K562 (cell line): ENCODE results near the gene SDR42E2. TPM values are rescaled to one million over a fixed set of nuclear protein-coding genes. Genes with fewer than 3 reads are reported as not detected.
"Not testable (repeated sequence)": the region's sequence is repeated elsewhere in the genome, so short reads cannot be mapped to it uniquely, and the experiment has no call there.

ENCODE experiments used
- ATAC-seq: fragments of 200-7000 bp; cut with Tn5 transposase; 3 replicates; pipeline ENCODE4 v1.9.1; 2020; ENCODE audit warnings: moderate library complexity
- BruUV-seq: library from RNA; stranded (reverse); fragments of 400-500 nt; replicated peaks from 2 replicates; lab custom pipeline; 2021; lab: Mats Ljungman, UMichigan
- CTCF ChIA-PET: fragments of 300-600 bp; formaldehyde crosslinking; extraction: SDS; loops from one replicate; lab custom pipeline; 2021; ENCODE audit warnings: low intra/inter-chr PET ratio; lab: Yijun Ruan, JAX
- POLR2A ChIA-PET: fragments of 300-600, 350-650 bp; sonication (Branson Sonifier 250); formaldehyde crosslinking; extraction: SDS; loops from one replicate; lab custom pipeline; 2021; ENCODE audit warnings: antibody characterized with exemption, inconsistent platforms; lab: Yijun Ruan, JAX
- DNase-seq, 4 experiments: peaks; one replicate each; pipeline versions ENCODE4 v3.0.0 to v3.0.0-alpha.2; 2011 to 2018; ENCODE audit warnings: low spot score in 3 of 4, mixed read lengths in 3 of 4; ENCODE audit errors: extremely low read depth in 1 of 4
- FAIRE-seq: peaks from 2 replicates; lab custom pipeline; 2011; peaks lifted over from hg19 to GRCh38; lab: Jason Lieb, UNC
- H2AFZ ChIP-seq: 2 replicates; pipeline ENCODE4 v1.6.0; 2011; ENCODE audit warnings: low read depth, low read length, control low read depth, inconsistent platforms
- H3K27ac ChIP-seq: fragments of 200-600 bp; 3 replicates; pipeline ENCODE4 v1.8.0; 2011; ENCODE audit warnings: low read depth, mild to moderate bottlenecking, control low read depth, inconsistent platforms, low read length, moderate library complexity, mixed read lengths; ENCODE audit errors: extremely low read depth
- H3K27me3 ChIP-seq, 2 experiments: fragments of 300-600 bp in 1 of 2; 2 replicates in 1 of 2; 3 replicates in 1 of 2; pipeline versions ENCODE4 v1.6.0 to v1.8.0; 2011; ENCODE audit warnings: inconsistent platforms in 2 of 2, low read length in 2 of 2, mild to moderate bottlenecking in 1 of 2, mixed read lengths in 1 of 2, moderate library complexity in 1 of 2; ENCODE audit not compliant: control insufficient read depth in 2 of 2, insufficient read depth in 2 of 2
- H3K36me3 ChIP-seq: fragments of 300-600 bp; 3 replicates; pipeline ENCODE4 v1.8.0; 2011; ENCODE audit warnings: mild to moderate bottlenecking, low read length, inconsistent platforms; ENCODE audit not compliant: control insufficient read depth, insufficient read depth
- H3K4me1 ChIP-seq, 2 experiments: fragments of 200-600 bp in 1 of 2; replicated peaks in 1 of 2; 2 replicates in 1 of 2; 3 replicates in 1 of 2; pipeline versions ENCODE4 v1.5.1 to v1.8.0; 2011; ENCODE audit warnings: inconsistent platforms in 2 of 2, low read length in 2 of 2, mild to moderate bottlenecking in 1 of 2, mixed read lengths in 1 of 2, moderate library complexity in 1 of 2; ENCODE audit not compliant: control insufficient read depth in 2 of 2, insufficient read depth in 2 of 2
- H3K4me2 ChIP-seq: 2 replicates; pipeline ENCODE4 v1.6.1; 2011; ENCODE audit warnings: low read length, control low read depth, inconsistent platforms, mixed read lengths; ENCODE audit not compliant: insufficient read depth
- H3K4me3 ChIP-seq: fragments of 200-600 bp; sonication (generic), shearing (Covaris generic); 2 replicates; pipeline ENCODE4 v1.5.1; 2016; ENCODE audit warnings: control low read depth, inconsistent platforms
- H3K79me2 ChIP-seq: fragments of 200-600 bp; 3 replicates; pipeline ENCODE4 v1.8.0; 2011; ENCODE audit warnings: low read length, inconsistent platforms; ENCODE audit not compliant: control insufficient read depth, insufficient read depth
- H3K9ac ChIP-seq, 2 experiments: 2 replicates each; pipeline versions ENCODE4 v1.6.0 to v1.6.1; 2011; ENCODE audit warnings: low read depth in 2 of 2, low read length in 2 of 2, control low read depth in 1 of 2, inconsistent platforms in 1 of 2, mild to moderate bottlenecking in 1 of 2, mixed read lengths in 1 of 2; ENCODE audit not compliant: insufficient read depth in 1 of 2
- H3K9me1 ChIP-seq: one replicate; pipeline ENCODE4 v1.6.0; 2011; ENCODE audit warnings: inconsistent platforms, mild to moderate bottlenecking, low read length, moderate library complexity; ENCODE audit not compliant: control insufficient read depth, insufficient read depth
- H3K9me3 ChIP-seq: replicated peaks from 2 replicates; pipeline ENCODE4 v1.5.1; 2011; ENCODE audit warnings: low read depth, low read length, inconsistent platforms; ENCODE audit not compliant: control insufficient read depth, insufficient read depth
- H4K20me1 ChIP-seq: replicated peaks from 2 replicates; pipeline ENCODE4 v1.6.1; 2011; ENCODE audit warnings: low read length, inconsistent platforms, mixed read lengths; ENCODE audit not compliant: control insufficient read depth, insufficient read depth
- ATF7 ChIP-seq: fragments of 450-650 bp; IDR thresholded peaks from 2 replicates; pipeline ENCODE4 v1.7.1; 2014; ENCODE audit warnings: mild to moderate bottlenecking, moderate library complexity
- CEBPB ChIP-seq: fragments of 450-650 bp; IDR thresholded peaks from 2 replicates; pipeline ENCODE4 v1.6.1; 2016; ENCODE audit warnings: missing genetic modification characterization, missing compliant biosample characterization
- FIP1L1 ChIP-seq: fragments of 200-400 bp; formaldehyde crosslinking; IDR thresholded peaks from 2 replicates; pipeline ENCODE4 v1.6.1; 2018; ENCODE audit warnings: mild to moderate bottlenecking, low read depth, low read length; ENCODE audit not compliant: poor library complexity, severe bottlenecking
- KLF16 ChIP-seq: IDR thresholded peaks from 2 replicates; pipeline ENCODE4 v1.6.1; 2016; ENCODE audit warnings: antibody characterized with exemption
- TRIM24 ChIP-seq, 2 experiments: fragments of 450-650 bp; IDR thresholded peaks; 2 replicates each; pipeline ENCODE4 v1.6.1; 2016
- ZNF766 ChIP-seq: fragments of 200-800 bp; sonication (Bioruptor generic); conservative IDR thresholded peaks from 2 replicates; pipeline ENCODE4 v1.6.1; 2016; ENCODE audit warnings: missing genetic modification characterization, missing compliant biosample characterization
- WGBS: fragments of 100-300 bp; shearing (Covaris generic); methylation state at CpG from one replicate; pipeline ENCODE4 v1.1.6; 2016; ENCODE audit warnings: low coverage, mixed read lengths; ENCODE audit not compliant: insufficient coverage; ENCODE audit errors: missing lambda C conversion rate; 5-methylcytosine and 5-hydroxymethylcytosine counted together
- in situ Hi-C: fragments of 300-500 bp; cut with MboI; formaldehyde crosslinking; loops from 4 replicates; pipeline ENCODE4 v1.15.0; 2018; ENCODE audit warnings: inconsistent platforms, mixed read lengths
- intact Hi-C: fragments of 100-400 bp; cut with micrococcal nuclease; formaldehyde crosslinking; loops from 2 replicates; pipeline ENCODE4 v1.14.2; 2022
- polyA plus RNA-seq, 8 experiments: library from polyadenylated mRNA; depleted of rRNA in 4 of 8; stranded (reverse) in 5 of 8; unstranded in 3 of 8; fragments of >200 nt; fragmentation: Nextera tagmentation in 2 of 8; fragmentation: Illumina TruSeq in 1 of 8; extraction: Ambion mirVana in 2 of 8; extraction: Trizol in 1 of 8; gene quantifications; 2 replicates each; pipeline versions ENCODE4 v1.2.1 to v1.2.3, GENCODE V29; 2011 to 2014; ENCODE audit warnings: inconsistent platforms in 1 of 8, missing spikeins in 1 of 8
- total RNA-seq, 7 experiments: library from RNA; depleted of rRNA in 6 of 7; stranded (reverse); fragments of >200 nt in 6 of 7; fragmentation: Illumina TruSeq in 2 of 7; extraction: Trizol in 2 of 7; gene quantifications; 2 replicates each; pipeline versions ENCODE4 v1.2.1 to v1.2.3, GENCODE V29; 2011 to 2021; ENCODE audit warnings: low replicate concordance in 1 of 7
- TF ChIP-seq, protein P1 (sequence below): sonication (generic); formaldehyde crosslinking; IDR thresholded peaks from 2 replicates; pipeline ENCODE4 v1.8.0; 2022; ENCODE audit warnings: missing genetic modification reagents, mild to moderate bottlenecking, borderline replicate concordance
- TF ChIP-seq, protein P2 (sequence below): IDR thresholded peaks from 2 replicates; pipeline ENCODE4 v1.6.1; 2016; ENCODE audit warnings: missing genetic modification characterization, missing compliant biosample characterization

The SDR42E2 gene
- total and polyA plus RNA-seq, 9 of the 15 experiments (the other 6 are each of a cell fraction or from before 2014, with no cell fraction given), result 0.03 to 0.07 (median 0.04) TPM; not detected in 4

DNA sequence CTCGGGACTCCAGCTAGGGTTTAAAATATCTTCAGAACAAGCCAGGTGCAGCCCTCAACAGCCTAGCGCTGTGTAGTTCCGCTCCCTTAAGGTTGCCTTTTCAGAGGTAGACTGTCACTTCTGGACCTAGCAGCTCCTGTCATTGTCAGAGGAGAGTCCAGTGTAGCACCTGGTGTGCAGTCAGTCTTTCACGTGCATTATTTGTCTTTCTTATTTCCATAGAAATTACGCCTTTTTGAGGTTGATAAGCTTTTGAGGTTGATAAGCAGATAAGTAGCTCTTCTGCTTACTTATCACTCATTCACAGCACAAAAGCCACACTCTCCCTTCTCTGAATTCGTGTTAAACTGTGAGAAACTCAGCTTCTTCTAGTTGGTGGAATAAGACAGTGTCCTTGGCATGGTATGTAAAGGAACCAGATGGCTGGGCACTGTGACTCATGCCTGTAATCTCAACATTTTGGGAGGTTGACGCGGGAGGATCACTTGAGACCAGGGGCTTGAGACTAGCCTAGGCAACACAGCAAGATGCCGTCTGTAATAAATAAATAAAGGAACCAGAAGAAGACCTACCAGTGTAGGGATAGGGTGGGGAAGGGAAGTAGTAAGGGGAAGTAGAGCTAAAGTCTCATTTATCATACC lies 54.0 kb downstream of the SDR42E2 start (continued):
- TF ChIP-seq FIP1L1 (no peak), KLF16 (peak; percentile 89), ZNF766 (CRISPR knock-in tag) (peak; percentile 78), TRIM24 (IDR thresholded peaks at IDR 0.05) (peak; percentile 73 to 83; a peak in 3 of 4 replicates)
- TF ChIP-seq, protein P1, sequence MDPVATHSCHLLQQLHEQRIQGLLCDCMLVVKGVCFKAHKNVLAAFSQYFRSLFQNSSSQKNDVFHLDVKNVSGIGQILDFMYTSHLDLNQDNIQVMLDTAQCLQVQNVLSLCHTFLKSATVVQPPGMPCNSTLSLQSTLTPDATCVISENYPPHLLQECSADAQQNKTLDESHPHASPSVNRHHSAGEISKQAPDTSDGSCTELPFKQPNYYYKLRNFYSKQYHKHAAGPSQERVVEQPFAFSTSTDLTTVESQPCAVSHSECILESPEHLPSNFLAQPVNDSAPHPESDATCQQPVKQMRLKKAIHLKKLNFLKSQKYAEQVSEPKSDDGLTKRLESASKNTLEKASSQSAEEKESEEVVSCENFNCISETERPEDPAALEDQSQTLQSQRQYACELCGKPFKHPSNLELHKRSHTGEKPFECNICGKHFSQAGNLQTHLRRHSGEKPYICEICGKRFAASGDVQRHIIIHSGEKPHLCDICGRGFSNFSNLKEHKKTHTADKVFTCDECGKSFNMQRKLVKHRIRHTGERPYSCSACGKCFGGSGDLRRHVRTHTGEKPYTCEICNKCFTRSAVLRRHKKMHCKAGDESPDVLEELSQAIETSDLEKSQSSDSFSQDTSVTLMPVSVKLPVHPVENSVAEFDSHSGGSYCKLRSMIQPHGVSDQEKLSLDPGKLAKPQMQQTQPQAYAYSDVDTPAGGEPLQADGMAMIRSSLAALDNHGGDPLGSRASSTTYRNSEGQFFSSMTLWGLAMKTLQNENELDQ (CRISPR knock-in tag), result 0 out of 2 replicates have a peak, but pooled peaks have one; percentile 45

DNA sequence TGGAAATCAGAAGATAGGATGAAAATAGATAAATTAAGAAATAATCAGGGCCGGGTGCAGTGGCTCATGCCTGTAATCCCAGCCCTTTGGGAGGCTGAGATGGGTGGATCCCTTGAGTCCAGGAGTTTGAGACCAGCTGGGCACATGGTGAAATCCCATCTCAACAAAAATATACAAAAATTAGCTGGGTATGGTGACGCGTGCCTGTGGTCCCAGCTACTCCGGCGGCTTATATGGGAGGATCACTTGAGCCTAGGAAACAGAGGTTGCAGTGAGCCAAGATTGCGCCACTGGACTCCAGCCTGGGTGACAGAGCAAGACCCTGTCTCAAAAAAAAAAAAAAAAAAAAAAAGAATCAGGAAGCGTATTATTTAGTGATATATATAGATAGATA lies 54.5 kb downstream of the SDR42E2 start:
- Histone ChIP-seq H3K36me3 (peaks cover 49% of the 10 kb centered on the region), H3K79me2 (peaks cover 67% of the 10 kb centered on the region), H3K27ac (peak overlapping the region; percentile 69; the same call in 2 of the 3 replicates), H3K9ac (peak overlapping the region in 1 of 2 experiments; percentile 27; a peak in 1 of 4 replicates), H3K4me1 (peaks cover 30 to 32% of the 10 kb centered on the region in 2 experiments), H3K4me2 (peak overlapping the region; percentile 74)
- in situ Hi-C loops, H3K4me3 ChIP-seq, H3K9me1 ChIP-seq, H3K27me3 ChIP-seq, intact Hi-C loops, BruUV-seq, CTCF ChIA-PET, ATAC-seq, H3K9me3 ChIP-seq, H2AFZ ChIP-seq, FAIRE-seq, DNase-seq, H4K20me1 ChIP-seq: not testable (repeated sequence)
- POLR2A ChIA-PET, result interaction anchor here (0.9 to 2.7 kb wide), 5 partner anchors 10 to 65 kb away, joined by 3 to 18 read pairs (median 5); partner anchors contain the start of gene EEF2K
- WGBS, result 43% methylated on average over 6 of the region's 7 CpGs
- TF ChIP-seq ATF7 (0 out of 2 replicates have a peak, but pooled peaks have one; percentile 1), CEBPB (0 out of 2 replicates have a peak, but pooled peaks have one; percentile 33)
- TF ChIP-seq, protein P2, sequence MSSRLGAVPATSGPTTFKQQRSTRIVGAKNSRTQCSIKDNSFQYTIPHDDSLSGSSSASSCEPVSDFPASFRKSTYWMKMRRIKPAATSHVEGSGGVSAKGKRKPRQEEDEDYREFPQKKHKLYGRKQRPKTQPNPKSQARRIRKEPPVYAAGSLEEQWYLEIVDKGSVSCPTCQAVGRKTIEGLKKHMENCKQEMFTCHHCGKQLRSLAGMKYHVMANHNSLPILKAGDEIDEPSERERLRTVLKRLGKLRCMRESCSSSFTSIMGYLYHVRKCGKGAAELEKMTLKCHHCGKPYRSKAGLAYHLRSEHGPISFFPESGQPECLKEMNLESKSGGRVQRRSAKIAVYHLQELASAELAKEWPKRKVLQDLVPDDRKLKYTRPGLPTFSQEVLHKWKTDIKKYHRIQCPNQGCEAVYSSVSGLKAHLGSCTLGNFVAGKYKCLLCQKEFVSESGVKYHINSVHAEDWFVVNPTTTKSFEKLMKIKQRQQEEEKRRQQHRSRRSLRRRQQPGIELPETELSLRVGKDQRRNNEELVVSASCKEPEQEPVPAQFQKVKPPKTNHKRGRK (tag), result peak; percentile 45; the same call in 1 of the 2 replicates
